Measurements from ENCODE around the gene ARFGAP1. TPM values are rescaled to one million over a fixed set of nuclear protein-coding genes. Genes with fewer than 3 reads are reported as not detected.

Gene ARFGAP1
- polyA plus RNA-seq, 1 donor (not counting 4 experiments of a cell fraction or from before 2014, with no cell fraction given), result 31.5 TPM

GRCh38 chr20:63284083-63284440 is 11.4 kb downstream of the ARFGAP1 start:
- FAIRE-seq (no peak), DNase-seq (ENCODE audit: low read depth, low spot score) (no peak)
- Histone ChIP-seq H3K27me3 (ENCODE audit: control insufficient read depth, extremely low read depth, insufficient read depth, low read length) (no peaks in the 10 kb centered on the region), H3K9me1 (ENCODE audit: control insufficient read depth, extremely low read depth, insufficient read depth, low read length) (no peaks in the 10 kb centered on the region), H3K4me1 (ENCODE audit: control insufficient read depth, extremely low read depth, insufficient read depth, low read length) (no peaks in the 10 kb centered on the region), H3K79me2 (ENCODE audit: control insufficient read depth, insufficient read depth, low read length) (no peaks in the 10 kb centered on the region), H3K27ac (ENCODE audit: control insufficient read depth, insufficient read depth, low read length) (no peak overlapping the region), H3K36me3 (ENCODE audit: control insufficient read depth in 2 of 2, extremely low read depth in 1 of 2, insufficient read depth in 2 of 2, low read length in 2 of 2) (peaks cover 34 to 37% of the 10 kb centered on the region in 2 experiments), H4K20me1 (ENCODE audit: control insufficient read depth, extremely low read depth, insufficient read depth, low read length) (peaks cover 3% of the 10 kb centered on the region), H3K4me3 (ENCODE audit: control insufficient read depth in 2 of 3, extremely low read depth in 1 of 3, insufficient read depth in 2 of 3, low read depth in 1 of 3, low read length in 3 of 3) (no peak overlapping the region), H2AFZ (ENCODE audit: control insufficient read depth, low read length) (no peak overlapping the region), H3K9ac (ENCODE audit: control insufficient read depth, extremely low read depth, insufficient read depth, low read length) (no peak overlapping the region), H3K4me2 (ENCODE audit: control insufficient read depth, extremely low read depth, insufficient read depth, low read depth, low read length) (no peak overlapping the region), H3K9me3 (ENCODE audit: control insufficient read depth, low read depth, low read length) (no peaks in the 10 kb centered on the region)
- TF ChIP-seq CTCF (optimal IDR thresholded peaks at IDR 0.05 in 1 of 3, IDR thresholded peaks at IDR 0.05 in 1 of 3, conservative IDR thresholded peaks at IDR 0.05 in 1 of 3; ENCODE audit: extremely low read depth in 1 of 3, insufficient read depth in 2 of 3, low read length in 3 of 3) (no peak), EZH2 (IDR thresholded peaks at IDR 0.05; ENCODE audit: low read length) (no peak)
- dilution Hi-C loops (cut with MboI; ENCODE audit: extremely low pct_ligation_motif_present, low sequenced_read_pairs), result loop anchor here (10.0 kb wide), 1 partner anchor 59 kb away; no protein-coding TSS in a partner anchor

GRCh38 chr20:63284544-63284949 is 11.9 kb downstream of the ARFGAP1 start:
- H3K36me3 ChIP-seq (ENCODE audit: control insufficient read depth in 2 of 2, extremely low read depth in 1 of 2, insufficient read depth in 2 of 2, low read length in 2 of 2), result peaks cover 33 to 39% of the 10 kb centered on the region in 2 experiments
- H3K9me3 ChIP-seq (ENCODE audit: control insufficient read depth, low read depth, low read length), result no peaks in the 10 kb centered on the region
- H2AFZ ChIP-seq (ENCODE audit: control insufficient read depth, low read length), result no peak overlapping the region
- dilution Hi-C loops (cut with MboI; ENCODE audit: extremely low pct_ligation_motif_present, low sequenced_read_pairs), result loop anchor here (10.0 kb wide), 1 partner anchor 60 kb away; no protein-coding TSS in a partner anchor
- TF ChIP-seq CTCF (optimal IDR thresholded peaks at IDR 0.05 in 1 of 3, IDR thresholded peaks at IDR 0.05 in 1 of 3, conservative IDR thresholded peaks at IDR 0.05 in 1 of 3; ENCODE audit: extremely low read depth in 1 of 3, insufficient read depth in 2 of 3, low read length in 3 of 3) (no peak), EZH2 (IDR thresholded peaks at IDR 0.05; ENCODE audit: low read length) (no peak)
- DNase-seq (ENCODE audit: low read depth, low spot score), result no peak
- no peaks in the 10 kb centered on the region for H3K4me1 ChIP-seq (ENCODE audit: control insufficient read depth, extremely low read depth, insufficient read depth, low read length)
- H3K79me2 ChIP-seq (ENCODE audit: control insufficient read depth, insufficient read depth, low read length), result no peaks in the 10 kb centered on the region
- H3K4me2 ChIP-seq (ENCODE audit: control insufficient read depth, extremely low read depth, insufficient read depth, low read depth, low read length), result no peak overlapping the region
- H3K9me1 ChIP-seq (ENCODE audit: control insufficient read depth, extremely low read depth, insufficient read depth, low read length), result no peaks in the 10 kb centered on the region
- no peaks in the 10 kb centered on the region for H3K27me3 ChIP-seq (ENCODE audit: control insufficient read depth, extremely low read depth, insufficient read depth, low read length)
- no peak overlapping the region for H3K27ac ChIP-seq (ENCODE audit: control insufficient read depth, insufficient read depth, low read length)
- no peak overlapping the region for H3K4me3 ChIP-seq (ENCODE audit: control insufficient read depth in 2 of 3, extremely low read depth in 1 of 3, insufficient read depth in 2 of 3, low read depth in 1 of 3, low read length in 3 of 3)
- peaks cover 3% of the 10 kb centered on the region for H4K20me1 ChIP-seq (ENCODE audit: control insufficient read depth, extremely low read depth, insufficient read depth, low read length)
- H3K9ac ChIP-seq (ENCODE audit: control insufficient read depth, extremely low read depth, insufficient read depth, low read length), result no peak overlapping the region
- no peak for FAIRE-seq
